PFSK-1 (cell line): ENCODE measurements around the gene STX1A.

Experiments used
- POLR2AphosphoS5 ChIP-seq: IDR thresholded peaks from 2 replicates; pipeline ENCODE4 v1.6.1; 2012; ENCODE audit warnings: low read depth, mild to moderate bottlenecking, control low read depth, low read length, moderate library complexity
- REST ChIP-seq, 2 experiments: IDR thresholded peaks; 2 replicates each; pipeline versions ENCODE4 v1.6.1 to v1.8.0; 2011 to 2012; ENCODE audit warnings: low read depth in 2 of 2, low read length in 2 of 2, control low read depth in 1 of 2, inconsistent platforms in 1 of 2, mild to moderate bottlenecking in 1 of 2, moderate library complexity in 1 of 2; ENCODE audit not compliant: insufficient read depth in 1 of 2
- SIN3A ChIP-seq: IDR thresholded peaks from 2 replicates; pipeline ENCODE4 v1.6.1; 2012; ENCODE audit warnings: mild to moderate bottlenecking, low read length, moderate library complexity, borderline replicate concordance; ENCODE audit not compliant: insufficient read depth
- TAF1 ChIP-seq: IDR thresholded peaks from 2 replicates; pipeline ENCODE4 v1.6.1; 2012; ENCODE audit warnings: low read length, control low read depth, borderline replicate concordance; ENCODE audit not compliant: insufficient read depth

- no peak for TF ChIP-seq POLR2AphosphoS5
- no peak for TF ChIP-seq SIN3A
- TF ChIP-seq REST (IDR thresholded peaks at IDR 0.05; ENCODE audit: insufficient read depth in 1 of 2, low read depth in 2 of 2, low read length in 2 of 2), result no peak
- no peak for TF ChIP-seq TAF1
These were observed 3.3 kb upstream of the STX1A start for GRCh38 chr7:73722785-73723184.
